ENCODE data around the gene AK5.

The AK5 gene

DNA sequence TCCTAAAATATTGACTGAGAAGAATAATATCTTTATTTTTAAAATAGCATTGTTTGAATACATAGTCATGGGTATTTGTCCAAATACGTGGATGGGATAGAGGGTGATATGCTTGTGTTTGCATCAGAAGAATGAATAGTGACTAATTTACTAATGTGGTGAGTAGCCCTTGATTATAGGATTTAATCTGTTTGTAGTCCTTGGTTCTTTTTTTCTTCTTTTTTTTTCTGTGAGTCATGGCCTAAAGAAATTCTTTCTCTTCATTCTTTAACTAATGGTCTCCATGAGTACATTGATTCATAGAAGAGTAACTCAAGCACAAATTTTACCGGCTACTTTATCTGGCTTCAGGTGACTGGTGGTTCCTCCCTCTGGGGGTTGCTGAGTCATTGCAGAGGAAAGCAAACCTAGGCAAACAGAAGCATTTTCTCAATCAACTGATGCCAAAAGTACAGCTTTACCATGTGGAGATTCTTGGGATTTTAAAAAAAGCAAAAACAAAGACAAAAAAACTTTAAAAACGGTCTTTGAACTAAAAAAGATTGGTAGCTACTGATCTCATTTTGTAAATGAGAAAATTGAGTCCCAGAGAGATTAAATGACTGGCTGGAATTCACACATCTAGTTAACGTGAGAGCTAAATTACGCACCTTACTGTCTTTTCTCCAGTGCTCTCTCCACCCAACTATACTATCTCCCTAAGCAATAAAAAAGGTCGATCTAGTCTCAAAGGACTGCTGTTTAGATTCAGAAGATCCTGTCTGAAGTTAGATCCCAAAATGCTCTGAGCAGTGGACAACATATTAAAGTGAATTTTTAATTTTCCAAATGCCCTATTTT is 40.5 kb downstream of the AK5 start:
- Histone ChIP-seq H3K9ac (ENCODE audit: low read depth, low read length) (peak overlapping the region; percentile 6; the same call in 1 of the 2 replicates), H3K9me3 (ENCODE audit: insufficient read depth, low read depth, low read length) (no peaks in the 10 kb centered on the region), H3K4me3 (ENCODE audit: low read length) (no peak overlapping the region), H3K36me3 (ENCODE audit: insufficient read depth, low read depth, low read length) (no peaks in the 10 kb centered on the region), H3K27me3 (ENCODE audit: insufficient read depth, low read length) (no peaks in the 10 kb centered on the region), H3K27ac (ENCODE audit: low read length) (peak overlapping the region; percentile 24), H3K4me1 (ENCODE audit: insufficient read depth, low read length) (peaks cover 7% of the 10 kb centered on the region; the same call in 1 of the 2 replicates)

DNA sequence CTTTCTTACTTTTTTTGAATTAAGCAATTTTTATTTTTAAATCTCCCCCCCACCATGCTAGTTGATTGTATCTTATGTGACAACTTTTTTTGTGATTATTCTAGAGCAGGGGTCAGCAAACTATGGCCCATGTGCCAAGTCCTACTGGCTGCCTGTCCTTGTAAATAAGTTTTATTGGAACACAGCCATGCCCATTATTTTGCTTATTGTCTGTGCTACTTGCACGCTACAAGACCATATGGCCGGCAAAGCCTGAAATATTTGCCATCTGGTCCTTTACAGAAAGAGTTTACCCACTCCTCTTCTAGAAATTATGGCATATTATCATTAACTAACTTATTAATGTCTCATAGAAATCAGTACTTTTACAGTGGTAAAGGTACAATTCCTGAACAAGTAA is 51.7 kb downstream of the AK5 start:
- Histone ChIP-seq H3K9ac (ENCODE audit: low read depth, low read length) (no peak overlapping the region), H3K27ac (ENCODE audit: low read length) (no peak overlapping the region), H3K36me3 (ENCODE audit: insufficient read depth, low read depth, low read length) (no peaks in the 10 kb centered on the region), H3K27me3 (ENCODE audit: insufficient read depth, low read length) (no peaks in the 10 kb centered on the region), H3K4me1 (ENCODE audit: insufficient read depth, low read length) (no peaks in the 10 kb centered on the region), H3K9me3 (ENCODE audit: insufficient read depth, low read depth, low read length) (no peaks in the 10 kb centered on the region), H3K4me3 (ENCODE audit: low read length) (no peak overlapping the region)

DNA sequence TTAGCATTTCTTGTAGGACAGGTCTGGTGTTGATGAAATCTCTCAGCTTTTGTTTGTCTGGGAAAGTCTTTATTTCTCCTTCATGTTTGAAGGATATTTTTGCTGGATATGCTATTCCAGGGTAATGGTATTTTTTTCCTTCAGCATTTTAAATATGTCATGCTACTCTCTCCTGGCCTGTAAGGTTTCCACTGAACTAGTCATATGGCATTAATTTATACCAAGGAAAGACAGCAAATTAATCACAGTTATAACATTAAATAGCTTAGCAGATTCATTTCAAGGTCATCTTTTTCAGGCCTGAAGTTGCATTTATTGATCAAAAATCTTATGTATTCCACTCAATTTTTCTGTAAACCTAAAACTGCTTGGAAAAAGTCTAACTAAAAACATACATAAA is 54.9 kb downstream of the AK5 start:
- Histone ChIP-seq H3K9me3 (ENCODE audit: insufficient read depth, low read depth, low read length) (no peaks in the 10 kb centered on the region), H3K27me3 (ENCODE audit: insufficient read depth, low read length) (no peaks in the 10 kb centered on the region), H3K27ac (ENCODE audit: low read length) (no peak overlapping the region), H3K9ac (ENCODE audit: low read depth, low read length) (no peak overlapping the region), H3K4me3 (ENCODE audit: low read length) (no peak overlapping the region), H3K36me3 (ENCODE audit: insufficient read depth, low read depth, low read length) (no peaks in the 10 kb centered on the region), H3K4me1 (ENCODE audit: insufficient read depth, low read length) (no peaks in the 10 kb centered on the region)

DNA sequence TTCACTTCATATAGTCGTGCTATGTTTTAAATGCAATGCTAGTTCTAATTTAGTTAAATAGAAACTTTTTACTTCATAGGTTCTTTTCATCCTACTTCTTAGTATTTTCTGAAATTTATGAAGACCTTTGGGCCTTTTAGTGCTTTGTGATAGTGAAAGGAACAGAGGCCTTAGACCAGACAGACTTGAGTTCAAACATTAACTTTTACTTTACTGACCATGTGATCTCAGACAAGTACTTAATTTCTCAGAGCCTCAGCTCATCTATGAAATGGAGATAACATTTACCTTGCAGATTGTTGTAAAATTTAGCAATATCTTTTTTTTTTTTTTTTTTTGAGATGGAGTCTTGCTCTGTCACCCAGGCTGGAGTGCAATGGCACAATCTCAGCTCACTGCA is 57.5 kb downstream of the AK5 start:
- Histone ChIP-seq H3K9ac (ENCODE audit: low read depth, low read length) (no peak overlapping the region), H3K27ac (ENCODE audit: low read length) (no peak overlapping the region), H3K9me3 (ENCODE audit: insufficient read depth, low read depth, low read length) (no peaks in the 10 kb centered on the region), H3K4me1 (ENCODE audit: insufficient read depth, low read length) (no peaks in the 10 kb centered on the region), H3K27me3 (ENCODE audit: insufficient read depth, low read length) (no peaks in the 10 kb centered on the region), H3K36me3 (ENCODE audit: insufficient read depth, low read depth, low read length) (no peaks in the 10 kb centered on the region), H3K4me3 (ENCODE audit: low read length) (no peak overlapping the region)

DNA sequence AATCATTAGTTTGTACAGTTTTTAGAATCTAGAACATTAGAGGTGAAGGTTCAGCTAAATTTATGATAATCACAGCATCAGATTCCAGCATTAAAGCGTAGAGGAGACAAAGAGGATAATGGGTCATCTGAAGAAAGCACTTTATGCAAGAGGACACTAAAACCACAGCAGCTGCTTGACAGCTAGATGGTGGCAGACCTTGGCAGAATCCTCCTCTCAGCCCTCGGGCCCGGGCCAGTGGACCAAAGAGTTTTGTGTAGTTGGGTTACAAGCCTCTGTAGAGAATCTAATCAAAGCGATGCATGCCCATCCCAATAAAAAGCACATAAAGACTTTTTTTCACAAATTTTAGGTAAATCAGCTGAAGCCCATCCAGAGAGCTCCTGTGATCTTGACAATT is 59.4 kb downstream of the AK5 start:
- Histone ChIP-seq H3K36me3 (ENCODE audit: insufficient read depth, low read depth, low read length) (no peaks in the 10 kb centered on the region), H3K27ac (ENCODE audit: low read length) (no peak overlapping the region), H3K9me3 (ENCODE audit: insufficient read depth, low read depth, low read length) (no peaks in the 10 kb centered on the region), H3K4me3 (ENCODE audit: low read length) (no peak overlapping the region), H3K27me3 (ENCODE audit: insufficient read depth, low read length) (no peaks in the 10 kb centered on the region), H3K4me1 (ENCODE audit: insufficient read depth, low read length) (no peaks in the 10 kb centered on the region), H3K9ac (ENCODE audit: low read depth, low read length) (no peak overlapping the region)

DNA sequence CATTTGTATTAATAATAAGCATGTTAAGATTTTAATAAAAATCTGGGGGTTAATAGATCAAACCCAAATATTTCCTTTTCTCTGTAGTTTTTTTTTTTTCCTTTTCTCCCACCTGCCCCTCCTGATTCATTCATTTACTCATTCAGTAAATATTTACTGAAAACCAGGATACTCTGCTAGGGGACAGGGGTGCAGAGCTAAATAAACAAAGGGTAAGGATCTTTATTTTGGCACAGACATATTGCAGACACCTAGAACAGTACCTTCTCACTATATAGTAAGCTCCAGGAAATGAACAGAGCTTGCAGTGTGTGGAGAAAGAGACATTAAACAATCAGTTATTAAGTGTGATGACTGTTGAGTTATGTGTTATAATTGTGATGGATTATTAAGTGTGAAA is 60.9 kb downstream of the AK5 start:
- Histone ChIP-seq H3K27ac (ENCODE audit: low read length) (no peak overlapping the region), H3K9ac (ENCODE audit: low read depth, low read length) (no peak overlapping the region)

DNA sequence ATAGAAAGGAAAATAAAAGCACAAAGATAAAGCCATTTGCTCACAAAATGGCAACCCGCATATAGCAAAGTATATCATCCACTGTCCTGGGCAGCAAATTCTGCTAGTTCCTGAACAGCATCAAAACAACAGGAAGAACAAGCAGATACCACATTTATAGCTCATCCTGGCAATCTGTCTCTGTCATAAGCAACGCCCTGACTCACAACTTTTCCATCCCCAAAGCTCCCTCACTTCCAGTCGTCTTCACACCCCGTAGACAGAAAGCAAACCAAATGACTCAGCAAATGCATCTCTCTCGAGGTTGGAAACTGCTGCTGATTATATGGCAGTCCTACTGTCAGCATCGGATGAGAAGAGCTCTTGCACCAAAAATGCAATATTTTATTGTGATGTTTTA is 65.8 kb downstream of the AK5 start:
- H3K4me3 ChIP-seq (ENCODE audit: low read length): no peak overlapping the region
- no peak overlapping the region for H3K9ac ChIP-seq (ENCODE audit: low read depth, low read length)
- H3K9me3 ChIP-seq (ENCODE audit: insufficient read depth, low read depth, low read length): no peaks in the 10 kb centered on the region
- H3K4me1 ChIP-seq (ENCODE audit: insufficient read depth, low read length): no peaks in the 10 kb centered on the region
- no peaks in the 10 kb centered on the region for H3K27me3 ChIP-seq (ENCODE audit: insufficient read depth, low read length)
- H3K36me3 ChIP-seq (ENCODE audit: insufficient read depth, low read depth, low read length): no peaks in the 10 kb centered on the region
- no peak overlapping the region for H3K27ac ChIP-seq (ENCODE audit: low read length)

More for the DNA sequence above, 60.9 kb downstream of the AK5 start:
- Histone ChIP-seq H3K4me1 (ENCODE audit: insufficient read depth, low read length) (no peaks in the 10 kb centered on the region), H3K27me3 (ENCODE audit: insufficient read depth, low read length) (no peaks in the 10 kb centered on the region), H3K36me3 (ENCODE audit: insufficient read depth, low read depth, low read length) (no peaks in the 10 kb centered on the region), H3K9me3 (ENCODE audit: insufficient read depth, low read depth, low read length) (no peaks in the 10 kb centered on the region), H3K4me3 (ENCODE audit: low read length) (no peak overlapping the region)

DNA sequence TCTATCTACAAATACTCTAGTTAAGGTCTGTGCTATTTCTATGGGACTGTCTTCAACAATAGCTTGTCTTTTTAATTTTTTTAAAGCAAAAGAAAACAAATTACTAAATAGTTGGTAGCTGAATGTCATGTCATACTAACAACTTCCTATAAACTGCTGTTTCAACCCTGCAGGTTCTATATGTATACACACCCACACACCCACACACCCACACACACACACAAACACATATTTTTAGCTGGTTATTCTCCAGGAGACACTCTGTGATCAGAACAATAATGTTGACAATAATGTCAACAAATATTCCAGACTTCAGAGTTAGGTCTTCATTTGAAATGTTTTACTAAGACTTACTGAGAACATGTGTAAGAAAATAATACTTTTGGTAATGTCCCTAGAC is 66.7 kb downstream of the AK5 start:
- Histone ChIP-seq H3K4me1 (ENCODE audit: insufficient read depth, low read length) (no peaks in the 10 kb centered on the region), H3K36me3 (ENCODE audit: insufficient read depth, low read depth, low read length) (no peaks in the 10 kb centered on the region), H3K4me3 (ENCODE audit: low read length) (no peak overlapping the region), H3K27me3 (ENCODE audit: insufficient read depth, low read length) (no peaks in the 10 kb centered on the region), H3K9me3 (ENCODE audit: insufficient read depth, low read depth, low read length) (no peaks in the 10 kb centered on the region), H3K9ac (ENCODE audit: low read depth, low read length) (no peak overlapping the region), H3K27ac (ENCODE audit: low read length) (no peak overlapping the region)

DNA sequence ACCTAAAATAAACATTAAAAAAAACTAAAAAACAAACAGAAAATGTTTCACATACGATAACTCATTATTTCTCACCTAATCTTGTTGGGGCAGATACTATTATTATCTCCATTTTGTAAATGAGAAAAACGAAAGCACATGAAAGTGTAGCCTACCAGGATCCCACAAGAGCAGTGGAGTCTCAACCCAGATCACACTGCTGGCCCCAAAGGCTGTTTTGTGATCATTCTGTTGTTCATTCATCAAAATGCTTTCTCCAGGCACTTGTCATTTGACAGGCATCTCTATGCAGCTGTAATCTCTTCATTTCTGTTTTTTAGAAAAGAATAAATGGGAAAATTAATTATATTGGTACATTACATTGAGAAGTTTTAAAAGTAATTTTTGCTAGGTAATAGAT is 67.5 kb downstream of the AK5 start:
- no peaks in the 10 kb centered on the region for H3K36me3 ChIP-seq (ENCODE audit: insufficient read depth, low read depth, low read length)
- H3K9me3 ChIP-seq (ENCODE audit: insufficient read depth, low read depth, low read length): no peaks in the 10 kb centered on the region
- H3K4me3 ChIP-seq (ENCODE audit: low read length): no peak overlapping the region
- no peak overlapping the region for H3K9ac ChIP-seq (ENCODE audit: low read depth, low read length)
- H3K27me3 ChIP-seq (ENCODE audit: insufficient read depth, low read length): no peaks in the 10 kb centered on the region
- H3K27ac ChIP-seq (ENCODE audit: low read length): no peak overlapping the region
- no peaks in the 10 kb centered on the region for H3K4me1 ChIP-seq (ENCODE audit: insufficient read depth, low read length)

DNA sequence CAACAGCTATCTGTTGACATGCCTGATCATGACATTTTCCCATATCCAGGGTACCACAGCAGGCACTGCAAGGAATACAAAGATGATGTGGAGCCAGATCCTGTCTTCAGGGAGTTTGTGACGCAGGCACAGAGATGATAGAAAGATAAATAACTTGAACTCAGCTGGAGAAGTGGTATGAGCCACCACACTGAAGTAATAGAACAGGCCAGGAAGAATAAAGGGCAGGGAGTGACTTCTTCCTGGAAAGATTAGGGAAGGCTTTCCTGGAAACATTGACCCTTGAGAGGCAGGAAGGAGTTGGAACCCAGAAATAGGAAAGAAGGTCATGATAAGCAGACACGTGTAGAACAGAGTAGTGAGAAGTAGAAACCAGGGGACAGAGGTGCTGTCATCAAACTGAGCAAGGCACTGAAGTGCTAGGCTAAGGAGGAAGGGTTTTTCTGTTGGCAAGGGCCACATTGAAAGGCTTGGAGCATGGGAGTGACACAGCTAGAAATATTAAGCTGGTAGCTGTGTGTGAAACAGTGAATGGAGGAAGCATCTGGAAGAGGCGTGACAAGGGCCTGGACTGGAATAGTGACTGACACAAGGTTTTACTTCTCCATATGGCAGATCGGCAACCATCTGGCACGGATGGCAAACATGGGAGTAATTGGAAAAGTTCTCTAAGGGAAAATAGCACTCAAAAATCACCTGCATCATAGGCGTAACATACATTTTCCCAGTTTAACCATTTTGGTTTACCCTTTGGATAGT is 68.4 kb downstream of the AK5 start:
- Histone ChIP-seq H3K9ac (ENCODE audit: low read depth, low read length) (no peak overlapping the region), H3K9me3 (ENCODE audit: insufficient read depth, low read depth, low read length) (no peaks in the 10 kb centered on the region), H3K36me3 (ENCODE audit: insufficient read depth, low read depth, low read length) (no peaks in the 10 kb centered on the region), H3K27ac (ENCODE audit: low read length) (no peak overlapping the region), H3K4me1 (ENCODE audit: insufficient read depth, low read length) (no peaks in the 10 kb centered on the region), H3K4me3 (ENCODE audit: low read length) (no peak overlapping the region), H3K27me3 (ENCODE audit: insufficient read depth, low read length) (no peaks in the 10 kb centered on the region)

DNA sequence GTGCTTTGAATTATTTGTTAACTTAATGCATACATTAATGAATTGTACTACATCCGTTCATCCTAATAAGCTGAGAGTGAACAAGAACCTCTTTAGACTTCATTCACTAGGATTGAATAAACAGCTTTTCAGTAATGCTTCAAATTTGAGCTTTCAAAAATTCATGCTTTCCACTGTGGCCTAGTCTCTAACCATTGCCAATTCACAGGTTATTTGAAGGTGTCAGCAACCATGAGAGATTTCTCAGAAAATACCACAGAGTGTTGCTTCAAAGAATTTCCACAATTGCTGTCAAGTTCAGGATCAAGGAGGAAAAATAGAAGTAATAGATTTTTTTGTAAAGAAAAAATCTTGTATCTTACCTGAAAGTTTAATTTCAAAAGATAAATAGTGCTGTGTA is 72.7 kb downstream of the AK5 start:
- no peaks in the 10 kb centered on the region for H3K4me1 ChIP-seq (ENCODE audit: insufficient read depth, low read length)
- H3K4me3 ChIP-seq (ENCODE audit: low read length): no peak overlapping the region
- H3K9ac ChIP-seq (ENCODE audit: low read depth, low read length): no peak overlapping the region
- no peak overlapping the region for H3K27ac ChIP-seq (ENCODE audit: low read length)
- no peaks in the 10 kb centered on the region for H3K27me3 ChIP-seq (ENCODE audit: insufficient read depth, low read length)
- no peaks in the 10 kb centered on the region for H3K36me3 ChIP-seq (ENCODE audit: insufficient read depth, low read depth, low read length)
- no peaks in the 10 kb centered on the region for H3K9me3 ChIP-seq (ENCODE audit: insufficient read depth, low read depth, low read length)

DNA sequence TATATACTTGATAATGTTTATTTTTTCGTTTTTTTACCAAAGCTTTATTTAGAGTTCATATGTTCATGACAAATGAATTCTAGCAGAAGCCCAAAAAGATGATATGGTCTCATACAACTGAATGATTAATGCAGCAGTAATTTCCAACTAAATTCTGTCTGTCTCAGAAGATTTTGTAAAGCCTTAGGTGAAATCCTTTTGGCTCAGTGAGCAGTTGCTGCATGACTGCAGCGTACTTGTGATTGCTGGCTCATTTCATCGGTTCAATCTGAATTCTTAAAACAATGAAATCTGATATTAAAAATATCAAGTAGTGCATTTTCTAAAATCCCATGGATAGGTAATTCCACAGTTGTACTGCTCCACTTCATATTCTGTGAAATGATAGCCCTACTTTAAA is 73.2 kb downstream of the AK5 start:
- H3K27ac ChIP-seq (ENCODE audit: low read length): no peak overlapping the region
- no peak overlapping the region for H3K4me3 ChIP-seq (ENCODE audit: low read length)
- no peaks in the 10 kb centered on the region for H3K27me3 ChIP-seq (ENCODE audit: insufficient read depth, low read length)
- no peak overlapping the region for H3K9ac ChIP-seq (ENCODE audit: low read depth, low read length)
- no peaks in the 10 kb centered on the region for H3K4me1 ChIP-seq (ENCODE audit: insufficient read depth, low read length)
- no peaks in the 10 kb centered on the region for H3K9me3 ChIP-seq (ENCODE audit: insufficient read depth, low read depth, low read length)
- H3K36me3 ChIP-seq (ENCODE audit: insufficient read depth, low read depth, low read length): no peaks in the 10 kb centered on the region
